ENCODE results near the gene MLLT6.

Gene MLLT6

GRCh38 chr17:38706505-38707216 lies 1.6 kb downstream of the MLLT6 start:
- DNase-seq (ENCODE audit: low read depth in 2 of 2) = no peak

- no peak for DNase-seq (ENCODE audit: low read depth in 2 of 2)
Observed at GRCh38 chr17:38707678-38708351, 2.7 kb downstream of the MLLT6 start.

- no peak for DNase-seq (ENCODE audit: low read depth in 2 of 2)
Observed at GRCh38 chr17:38709104-38709820, 4.2 kb downstream of the MLLT6 start.

- no peak for DNase-seq (ENCODE audit: low read depth in 2 of 2)
Observed at GRCh38 chr17:38709864-38710603, 5.0 kb downstream of the MLLT6 start.

GRCh38 chr17:38710604-38710962 lies 5.5 kb downstream of the MLLT6 start:
- DNase-seq (ENCODE audit: low read depth in 2 of 2) = no peak

GRCh38 chr17:38710985-38711384 lies 5.9 kb downstream of the MLLT6 start:
- no peak for DNase-seq (ENCODE audit: low read depth in 2 of 2)

GRCh38 chr17:38711792-38712571 lies 6.9 kb downstream of the MLLT6 start:
- no peak for DNase-seq (ENCODE audit: low read depth in 2 of 2)

- DNase-seq (ENCODE audit: low read depth in 2 of 2) = no peak
Observed at GRCh38 chr17:38712593-38712992, 7.5 kb downstream of the MLLT6 start.

GRCh38 chr17:38713456-38714075 lies 8.5 kb downstream of the MLLT6 start:
- no peak for DNase-seq (ENCODE audit: low read depth in 2 of 2)

GRCh38 chr17:38715216-38715943 lies 10.3 kb downstream of the MLLT6 start:
- DNase-seq (ENCODE audit: low read depth in 2 of 2) = no peak

GRCh38 chr17:38716368-38717005 lies 11.4 kb downstream of the MLLT6 start:
- no peak for DNase-seq (ENCODE audit: low read depth in 2 of 2)

- DNase-seq (ENCODE audit: low read depth in 2 of 2) = no peak
Observed at GRCh38 chr17:38717139-38717745, 12.2 kb downstream of the MLLT6 start.

GRCh38 chr17:38719289-38719942 lies 14.3 kb downstream of the MLLT6 start:
- DNase-seq (ENCODE audit: low read depth in 2 of 2) = no peak

- DNase-seq (ENCODE audit: low read depth in 2 of 2) = no peak
Observed at GRCh38 chr17:38719943-38720641, 15.0 kb downstream of the MLLT6 start.

- DNase-seq (ENCODE audit: low read depth in 2 of 2) = no peak
Observed at GRCh38 chr17:38720941-38721340, 15.9 kb downstream of the MLLT6 start.

- DNase-seq (ENCODE audit: low read depth in 2 of 2) = no peak
Observed at GRCh38 chr17:38721802-38722201, 16.7 kb downstream of the MLLT6 start.

GRCh38 chr17:38724337-38724988 lies 19.4 kb downstream of the MLLT6 start:
- no peak for DNase-seq (ENCODE audit: low read depth in 2 of 2)

- DNase-seq (ENCODE audit: low read depth in 2 of 2) = no peak
Observed at GRCh38 chr17:38725066-38725465, 20.0 kb downstream of the MLLT6 start.

Data from stimulated activated CD8-positive, alpha-beta memory T cell treated with anti-CD3 and anti-CD28 coated beads, Interleukin-15, amount 100 ng/mL, for 48 hours (primary cell).